ENCODE results near the gene MS4A8. TPM values are rescaled to one million over a fixed set of nuclear protein-coding genes. Genes with fewer than 3 reads are reported as not detected.

MS4A8 gene
- total and polyA plus RNA-seq, 2 donors (not counting 1 experiment from before 2014, with no cell fraction given), result not detected

DNA sequence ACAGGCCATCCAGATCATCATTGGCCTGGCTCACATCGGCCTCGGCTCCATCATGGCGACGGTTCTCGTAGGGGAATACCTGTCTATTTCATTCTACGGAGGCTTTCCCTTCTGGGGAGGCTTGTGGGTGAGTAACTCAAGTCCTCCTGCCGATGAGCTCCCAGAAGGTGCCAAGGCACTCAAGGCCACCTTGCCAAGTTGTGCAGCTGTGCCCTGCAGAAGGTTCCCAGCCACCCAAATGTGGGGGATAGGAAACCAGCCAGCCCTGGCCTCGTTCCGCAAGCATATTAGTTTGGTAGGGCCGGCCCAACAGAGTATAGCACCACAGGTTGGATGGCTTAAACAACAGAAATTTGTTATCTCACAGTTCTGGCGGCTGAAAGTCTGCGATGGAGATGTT lies 4.0 kb downstream of the MS4A8 start:
- Histone ChIP-seq H3K79me2 (ENCODE audit: control insufficient read depth, insufficient read depth, low read length) (no peaks in the 10 kb centered on the region), H3K27ac (ENCODE audit: low read length in 2 of 2) (no peak overlapping the region), H4K20me1 (ENCODE audit: control insufficient read depth, insufficient read depth, low read length, poor library complexity, severe bottlenecking) (no peaks in the 10 kb centered on the region), H2AFZ (ENCODE audit: insufficient read depth, low read depth, low read length, poor library complexity, severe bottlenecking) (no peak overlapping the region), H3K27me3 (replicated peaks in 1 of 4; ENCODE audit: control extremely low read depth in 1 of 4, control insufficient read depth in 3 of 4, insufficient read depth in 4 of 4, low read length in 3 of 4) (no peaks in the 10 kb centered on the region), H3K4me1 (ENCODE audit: control insufficient read depth in 2 of 2, insufficient read depth in 2 of 2, low read length in 2 of 2) (no peaks in the 10 kb centered on the region), H3K4me2 (replicated peaks; ENCODE audit: low read depth, low read length, poor library complexity, severe bottlenecking) (no peak overlapping the region), H3K9ac (ENCODE audit: low read length) (no peak overlapping the region), H3K4me3 (ENCODE audit: control extremely low read depth in 1 of 5, extremely low read depth in 1 of 5, insufficient read depth in 1 of 5, low read depth in 2 of 5, low read length in 4 of 5) (no peak overlapping the region), H3K36me3 (replicated peaks in 1 of 2; ENCODE audit: control extremely low read depth in 1 of 2, control insufficient read depth in 1 of 2, extremely low read depth in 1 of 2, insufficient read depth in 2 of 2, low read length in 1 of 2) (no peaks in the 10 kb centered on the region), H3K9me3 (ENCODE audit: control extremely low read depth in 1 of 3, control insufficient read depth in 2 of 3, insufficient read depth in 1 of 3, low read length in 2 of 3) (no peaks in the 10 kb centered on the region)
- H3K9me3 Mint-ChIP-seq (ENCODE audit: insufficient read depth), result no peaks in the 10 kb centered on the region
- H3K4me3 Mint-ChIP-seq, result no peak overlapping the region
- no peak for ATAC-seq (ENCODE audit: low read depth)
- intact Hi-C loops (cut with micrococcal nuclease), result no loop called here
- no peak for TF ChIP-seq EZH2 (IDR thresholded peaks at IDR 0.05; ENCODE audit: borderline replicate concordance, insufficient read depth, low read depth, low read length, poor library complexity, severe bottlenecking)
- TF ChIP-seq CTCF (IDR thresholded peaks at IDR 0.05), result no peak
- H3K27me3 Mint-ChIP-seq, result peaks cover 17% of the 10 kb centered on the region
- ChIA-PET CTCF (no interaction called here), POLR2A (no interaction called here)
- 94% methylated on average over 12 of the region's 12 CpGs for WGBS (ENCODE audit: insufficient coverage)
- DNase-seq, result no peak
- H3K27ac Mint-ChIP-seq, result no peak overlapping the region
- H3K4me1 Mint-ChIP-seq, result no peaks in the 10 kb centered on the region

GRCh38 chr11:60705895-60706294 lies 6.5 kb downstream of the MS4A8 start:
- Histone ChIP-seq H3K9ac (ENCODE audit: low read length) (no peak overlapping the region), H3K4me1 (ENCODE audit: control insufficient read depth in 2 of 2, insufficient read depth in 2 of 2, low read length in 2 of 2) (no peaks in the 10 kb centered on the region), H3K36me3 (replicated peaks in 1 of 2; ENCODE audit: control extremely low read depth in 1 of 2, control insufficient read depth in 1 of 2, extremely low read depth in 1 of 2, insufficient read depth in 2 of 2, low read length in 1 of 2) (no peaks in the 10 kb centered on the region), H3K4me2 (replicated peaks; ENCODE audit: low read depth, low read length, poor library complexity, severe bottlenecking) (no peak overlapping the region), H3K27me3 (replicated peaks in 1 of 4; ENCODE audit: control extremely low read depth in 1 of 4, control insufficient read depth in 3 of 4, insufficient read depth in 4 of 4, low read length in 3 of 4) (peaks cover 0 to 4% (median 0%) of the 10 kb centered on the region in 4 experiments), H3K9me3 (ENCODE audit: control extremely low read depth in 1 of 3, control insufficient read depth in 2 of 3, insufficient read depth in 1 of 3, low read length in 2 of 3) (no peaks in the 10 kb centered on the region), H3K27ac (ENCODE audit: low read length in 2 of 2) (no peak overlapping the region), H3K79me2 (ENCODE audit: control insufficient read depth, insufficient read depth, low read length) (no peaks in the 10 kb centered on the region), H4K20me1 (ENCODE audit: control insufficient read depth, insufficient read depth, low read length, poor library complexity, severe bottlenecking) (no peaks in the 10 kb centered on the region), H3K4me3 (ENCODE audit: control extremely low read depth in 1 of 5, extremely low read depth in 1 of 5, insufficient read depth in 1 of 5, low read depth in 2 of 5, low read length in 4 of 5) (no peak overlapping the region), H2AFZ (ENCODE audit: insufficient read depth, low read depth, low read length, poor library complexity, severe bottlenecking) (no peak overlapping the region)
- ATAC-seq (ENCODE audit: low read depth), result no peak
- DNase-seq, result no peak
- Mint-ChIP-seq H3K9me3 (ENCODE audit: insufficient read depth) (no peaks in the 10 kb centered on the region), H3K4me3 (no peak overlapping the region), H3K27me3 (peaks cover 20% of the 10 kb centered on the region), H3K27ac (no peak overlapping the region), H3K4me1 (no peaks in the 10 kb centered on the region)
- ChIA-PET POLR2A (no interaction called here), CTCF (interaction anchor here (1.2 kb wide), 1 partner anchor 14 kb away, joined by 3 read pairs; no protein-coding TSS in a partner anchor)
- WGBS (ENCODE audit: insufficient coverage), result no CpG with 5 or more reads among the region's 5 CpGs
- TF ChIP-seq EZH2 (IDR thresholded peaks at IDR 0.05; ENCODE audit: borderline replicate concordance, insufficient read depth, low read depth, low read length, poor library complexity, severe bottlenecking) (no peak), CTCF (IDR thresholded peaks at IDR 0.05) (no peak)
- intact Hi-C loops (cut with micrococcal nuclease), result no loop called here

Measured in B cell (primary cell).